Inflammatory macrophage treated with lipopolysaccharide for 4 hours (primary cell): ENCODE measurements around the gene IL18R1.
A peak's percentile ranks its signal among the peaks of the same experiment; 100 is the strongest.

Experiments used
- DNase-seq: peaks from one replicate; pipeline ENCODE4 v3.0.0-alpha.2; 2020

The IL18R1 gene

DNA sequence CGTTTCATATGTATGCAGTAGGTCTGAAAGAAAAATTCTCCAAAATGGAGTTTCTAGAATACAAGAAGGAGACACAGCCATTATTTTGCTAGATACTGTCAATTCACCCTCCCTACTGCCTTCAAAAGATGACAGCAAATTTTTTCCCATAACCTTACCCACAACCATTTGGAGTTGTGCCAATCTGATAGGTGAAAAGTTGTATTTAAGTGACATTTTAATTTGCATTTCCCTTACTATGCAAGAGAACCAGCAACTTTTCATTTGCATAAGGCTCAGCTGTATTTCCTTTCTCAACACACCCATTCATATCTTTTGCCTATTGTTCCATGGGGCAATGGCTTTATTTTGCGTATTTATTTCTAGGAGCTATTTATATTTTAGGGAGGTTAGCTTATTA lies 36.0 kb downstream of the IL18R1 start:
- no peak for DNase-seq

DNA sequence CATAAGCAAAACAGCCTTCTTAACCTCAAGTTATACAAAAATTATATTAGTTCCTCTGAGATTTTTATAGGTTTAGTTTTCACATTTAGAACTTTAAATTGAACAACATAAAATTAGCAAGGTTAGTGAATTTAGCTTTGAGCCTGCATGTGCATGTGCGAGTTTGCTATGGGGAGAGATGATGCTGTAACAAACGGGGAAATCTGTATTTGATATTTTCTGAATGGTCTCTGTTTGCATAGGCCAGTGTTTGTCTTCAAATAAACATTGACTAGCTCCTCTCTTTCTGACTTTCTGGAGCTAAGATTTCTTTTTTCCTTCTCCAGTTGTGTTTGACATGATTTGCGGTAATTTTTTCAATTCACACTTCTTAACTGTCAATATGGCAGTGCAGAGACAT lies 36.5 kb downstream of the IL18R1 start:
- no peak for DNase-seq

DNA sequence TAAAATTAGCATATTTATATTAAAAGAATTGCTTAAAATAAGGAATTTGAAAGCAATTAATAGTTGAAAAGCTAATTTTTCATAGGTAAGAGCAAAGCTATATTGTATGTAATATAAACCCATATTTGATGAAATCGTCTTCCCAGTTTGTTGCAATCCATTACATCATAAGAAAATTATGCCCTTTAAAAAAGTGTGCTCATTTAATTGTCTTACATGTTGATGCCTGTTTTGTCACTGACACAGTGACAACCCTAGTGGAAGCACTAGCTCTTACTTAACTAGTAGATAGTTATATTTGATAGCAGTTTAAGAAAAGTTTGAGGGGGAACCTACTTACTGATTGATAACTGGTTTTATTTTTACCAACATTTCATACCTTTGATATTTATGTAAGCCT lies 37.3 kb downstream of the IL18R1 start:
- no peak for DNase-seq

GRCh38 chr2:102396012-102396411 lies 40.4 kb downstream of the IL18R1 start:
- DNase-seq, result no peak

DNA sequence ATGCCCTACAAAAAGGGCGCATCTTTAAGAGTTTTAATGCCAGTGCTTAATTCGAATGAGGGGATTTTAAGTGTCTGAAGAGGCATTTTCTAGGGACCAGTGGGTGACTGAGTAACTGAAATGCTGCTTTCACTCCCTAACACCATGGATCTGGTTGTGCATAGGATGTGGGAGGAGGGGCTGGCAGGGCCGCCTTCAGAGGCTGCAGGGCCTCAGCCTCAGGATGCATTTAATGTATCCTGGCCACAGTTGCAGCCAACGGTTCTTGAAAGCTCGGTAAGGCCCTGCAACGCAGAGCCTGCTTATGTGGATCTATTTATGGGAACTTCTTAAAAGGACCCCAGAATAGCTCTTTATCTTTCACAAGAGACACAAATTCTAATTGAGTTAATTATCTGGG lies 41.6 kb downstream of the IL18R1 start:
- no peak for DNase-seq

- DNase-seq, result no peak
Measured at GRCh38 chr2:102399499-102400141, 44.0 kb downstream of the IL18R1 start.

DNA sequence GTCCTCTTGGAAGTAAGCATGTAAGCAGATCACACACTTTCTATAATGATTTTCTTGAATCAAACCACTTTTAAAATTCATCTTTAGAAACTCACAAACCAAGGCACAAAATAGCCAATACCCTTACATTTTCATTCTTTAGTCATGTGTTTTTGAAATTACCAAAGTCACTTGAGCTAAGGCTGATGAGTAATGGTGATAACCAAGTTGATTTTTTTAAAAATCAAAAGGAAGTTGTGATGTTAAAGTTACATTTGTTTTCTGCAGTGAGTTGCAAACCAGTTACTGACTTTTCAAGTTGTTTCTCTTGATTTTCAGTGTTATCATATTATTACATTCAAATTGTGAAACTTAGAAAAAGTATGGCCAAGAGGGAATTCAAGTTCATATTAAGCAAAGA lies 45.9 kb downstream of the IL18R1 start:
- DNase-seq, result peak; percentile 49

DNA sequence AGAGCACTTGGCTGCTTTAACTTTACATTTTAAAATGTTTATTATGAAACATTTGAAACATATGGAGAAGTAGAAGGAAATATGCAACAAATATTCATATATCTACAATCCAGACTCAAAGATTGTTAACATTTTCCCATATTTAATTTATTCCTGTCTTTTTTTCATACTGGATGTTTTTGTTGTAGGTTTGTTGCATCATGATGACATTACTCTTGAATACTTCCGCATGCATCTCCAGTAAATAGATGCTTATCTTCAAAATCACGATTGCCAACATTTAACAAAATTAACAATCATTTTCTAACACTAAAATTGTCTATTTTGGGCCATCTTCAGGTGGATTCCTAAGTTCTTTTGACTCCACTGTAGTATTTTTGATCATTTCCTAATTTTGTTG lies 46.3 kb downstream of the IL18R1 start:
- no peak for DNase-seq

DNA sequence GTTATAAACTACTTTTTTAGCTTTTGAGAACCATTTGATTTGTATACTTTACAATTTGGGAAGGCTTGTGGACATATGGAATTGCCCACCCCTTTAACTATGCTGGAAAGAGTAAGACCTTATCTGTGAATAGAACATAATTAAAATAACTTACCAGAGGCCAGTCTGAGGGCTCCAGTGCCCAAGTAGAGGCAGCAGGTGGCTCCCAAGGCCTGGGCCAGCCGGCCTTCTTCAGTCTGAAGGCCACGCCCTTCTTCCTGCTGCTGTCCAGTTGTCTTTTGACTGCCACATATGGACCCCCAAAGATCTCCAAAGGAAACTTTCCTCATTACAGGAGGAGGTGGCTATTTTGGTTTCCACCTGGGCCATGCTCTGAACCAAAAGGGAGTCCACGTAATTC lies 55.4 kb downstream of the IL18R1 start:
- DNase-seq, result no peak

DNA sequence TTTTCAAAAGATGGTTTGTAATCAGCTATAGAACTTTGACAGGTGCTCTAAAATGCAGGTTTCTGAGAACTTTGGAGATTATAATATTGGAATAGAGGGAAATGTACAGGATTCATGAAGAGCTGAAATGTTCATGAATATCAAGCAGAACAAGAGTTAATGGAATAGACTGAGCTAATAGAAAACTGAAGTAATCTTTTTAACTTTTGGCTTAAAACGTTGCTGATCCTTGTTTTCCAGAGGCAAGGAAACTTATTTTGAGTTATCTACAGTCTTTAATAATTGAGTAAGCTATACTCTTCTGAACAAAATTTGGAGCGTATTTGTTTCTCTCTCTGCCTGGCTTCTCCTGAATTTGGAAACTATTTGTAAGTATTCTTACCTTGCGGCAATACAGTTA lies 56.6 kb downstream of the IL18R1 start:
- DNase-seq, result no peak

DNA sequence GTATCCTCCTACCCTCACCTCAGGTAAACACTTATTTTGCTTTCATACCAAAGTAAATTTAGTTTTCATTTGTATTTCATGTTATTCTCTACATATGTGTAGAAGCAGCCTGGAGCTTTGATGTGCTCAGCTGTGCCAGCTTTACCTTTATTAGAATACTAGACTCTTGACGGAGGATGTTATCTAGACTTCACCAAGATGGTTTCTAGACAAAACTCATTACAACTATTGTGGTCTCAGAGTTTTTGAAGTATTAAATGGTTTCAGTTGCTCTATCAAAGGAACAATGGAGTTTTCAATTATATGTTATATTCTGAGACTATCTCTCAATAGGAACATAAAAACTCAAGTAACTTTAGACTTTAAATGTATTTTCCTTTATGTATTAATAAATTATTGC lies 62.4 kb downstream of the IL18R1 start:
- DNase-seq, result no peak

DNA sequence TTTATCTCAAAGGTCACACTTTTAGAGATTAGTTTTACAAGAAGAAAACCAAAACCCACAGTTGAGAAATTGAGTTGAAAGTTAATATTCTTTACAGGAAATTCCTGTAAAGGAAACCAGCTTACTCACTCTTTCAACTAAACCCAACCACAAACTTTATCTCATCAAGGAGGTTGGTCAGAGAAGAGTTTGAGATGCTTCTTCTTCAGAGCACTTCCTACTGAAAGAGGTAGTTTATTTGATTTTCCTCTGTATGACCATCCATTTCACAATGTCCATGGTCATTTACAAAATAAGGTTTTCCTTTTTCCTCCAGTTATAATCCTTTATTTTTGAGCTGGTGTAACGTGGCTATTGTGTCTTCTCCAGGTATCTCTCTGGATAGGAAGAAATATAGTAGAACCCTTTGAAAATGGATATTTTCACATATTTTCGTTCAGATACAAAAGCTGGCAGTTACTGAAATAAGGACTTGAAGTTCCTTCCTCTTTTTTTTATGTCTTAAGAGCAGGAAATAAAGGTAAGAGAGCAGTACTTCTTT lies 62.9 kb downstream of the IL18R1 start:
- DNase-seq, result peak; percentile 42

- no peak for DNase-seq
Measured at GRCh38 chr2:102420290-102420689, 64.7 kb downstream of the IL18R1 start.

GRCh38 chr2:102421890-102422759 lies 66.5 kb downstream of the IL18R1 start:
- DNase-seq, result no peak

DNA sequence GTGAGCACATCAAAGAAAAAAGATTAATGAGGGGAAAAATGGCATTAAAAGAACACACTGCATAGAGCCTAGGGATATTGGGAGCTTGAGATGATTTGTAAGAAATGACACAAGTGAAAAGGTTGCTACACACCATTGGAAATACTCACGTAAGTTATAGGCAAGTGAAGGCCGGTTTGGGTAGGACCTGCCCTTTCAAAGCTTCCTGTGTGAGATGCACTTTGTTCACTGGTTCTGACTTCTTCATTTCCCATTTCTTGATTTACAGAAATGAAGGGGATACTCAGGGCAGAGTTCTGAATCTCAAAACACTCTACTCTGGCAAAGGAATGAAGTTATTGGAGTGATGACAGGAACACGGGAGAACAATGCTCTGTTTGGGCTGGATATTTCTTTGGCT lies 67.3 kb downstream of the IL18R1 start, which contains the start of gene IL18RAP:
TSS of gene IL18RAP (plus strand) at position 251 of the 400 bp plus-strand sequence. CDS start at position 369, 118 bp downstream.
- no peak for DNase-seq

- no peak for DNase-seq
Measured at GRCh38 chr2:102423368-102423767, 67.8 kb downstream of the IL18R1 start.

DNA sequence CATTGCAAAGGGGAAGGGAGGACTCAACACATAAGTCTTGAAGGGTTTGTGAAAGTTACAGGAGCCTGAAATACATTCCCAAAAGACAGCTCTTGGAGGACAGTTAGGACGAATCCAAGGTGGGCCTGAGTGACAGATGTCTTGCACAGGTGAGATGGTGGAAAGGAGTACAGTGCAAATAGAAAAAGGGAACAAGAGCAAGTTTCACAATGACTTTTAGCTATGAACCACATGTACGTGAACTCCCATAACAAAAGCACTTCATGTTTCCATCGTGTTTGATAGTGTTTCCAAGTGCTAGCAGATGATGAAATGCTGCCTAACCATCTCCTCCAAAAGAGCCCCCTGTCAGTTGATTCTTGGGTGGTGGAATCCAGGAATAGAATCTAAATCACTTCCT lies 69.2 kb downstream of the IL18R1 start:
- peak; percentile 21 for DNase-seq

DNA sequence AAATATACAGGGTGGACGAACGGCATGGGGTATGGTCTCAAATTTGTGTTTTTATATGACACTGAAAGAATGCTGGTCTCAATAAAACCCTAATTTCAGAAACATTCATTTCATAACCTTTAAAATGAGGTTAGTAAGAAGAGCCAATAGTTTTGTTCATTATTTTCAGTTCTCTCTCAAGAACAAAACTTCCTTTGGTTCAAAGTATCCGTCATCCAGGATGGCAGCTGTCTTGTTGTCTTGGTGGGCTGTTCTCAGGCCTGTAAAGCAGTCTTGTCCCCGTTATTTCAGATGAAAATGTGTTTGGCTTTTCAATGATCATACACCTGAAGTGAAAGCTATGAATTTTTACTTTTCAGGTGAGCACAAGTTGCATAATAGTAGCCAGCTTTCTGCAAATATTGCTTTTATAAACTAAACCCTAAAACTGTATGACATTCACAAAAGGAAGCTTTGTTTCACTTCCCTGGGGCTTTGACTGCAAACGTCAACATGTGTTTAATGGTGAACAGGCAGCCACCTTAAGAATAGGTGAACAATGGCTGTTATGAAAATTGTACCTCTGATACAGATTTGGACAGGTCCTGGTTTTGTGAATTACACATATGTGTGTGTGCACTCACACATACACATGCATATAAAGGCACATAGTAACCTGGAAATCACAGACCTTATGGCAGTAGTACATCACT lies 70.0 kb downstream of the IL18R1 start:
- no peak for DNase-seq

GRCh38 chr2:102427249-102427648 lies 71.7 kb downstream of the IL18R1 start:
- no peak for DNase-seq

GRCh38 chr2:102428573-102428972 lies 73.0 kb downstream of the IL18R1 start:
- no peak for DNase-seq

DNA sequence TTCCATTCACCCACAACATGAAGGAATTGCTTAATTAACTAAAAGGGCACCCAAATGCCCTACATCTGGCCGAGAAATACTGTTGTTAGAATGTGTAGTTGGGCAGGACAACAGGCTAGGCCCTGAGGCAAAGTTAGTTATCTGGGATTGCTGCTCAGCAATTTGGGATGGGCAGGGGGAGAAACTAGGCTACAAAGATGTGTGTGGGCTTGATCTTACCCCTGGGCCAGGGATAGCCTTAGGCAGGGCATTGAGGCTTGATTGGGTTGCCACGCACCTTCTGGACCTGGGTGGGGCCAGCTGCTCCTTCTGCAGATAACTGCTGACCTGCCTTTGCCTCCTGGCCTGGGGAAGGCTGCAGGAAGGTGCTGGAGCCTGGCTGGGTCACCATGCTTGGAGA lies 76.8 kb downstream of the IL18R1 start:
- no peak for DNase-seq

DNA sequence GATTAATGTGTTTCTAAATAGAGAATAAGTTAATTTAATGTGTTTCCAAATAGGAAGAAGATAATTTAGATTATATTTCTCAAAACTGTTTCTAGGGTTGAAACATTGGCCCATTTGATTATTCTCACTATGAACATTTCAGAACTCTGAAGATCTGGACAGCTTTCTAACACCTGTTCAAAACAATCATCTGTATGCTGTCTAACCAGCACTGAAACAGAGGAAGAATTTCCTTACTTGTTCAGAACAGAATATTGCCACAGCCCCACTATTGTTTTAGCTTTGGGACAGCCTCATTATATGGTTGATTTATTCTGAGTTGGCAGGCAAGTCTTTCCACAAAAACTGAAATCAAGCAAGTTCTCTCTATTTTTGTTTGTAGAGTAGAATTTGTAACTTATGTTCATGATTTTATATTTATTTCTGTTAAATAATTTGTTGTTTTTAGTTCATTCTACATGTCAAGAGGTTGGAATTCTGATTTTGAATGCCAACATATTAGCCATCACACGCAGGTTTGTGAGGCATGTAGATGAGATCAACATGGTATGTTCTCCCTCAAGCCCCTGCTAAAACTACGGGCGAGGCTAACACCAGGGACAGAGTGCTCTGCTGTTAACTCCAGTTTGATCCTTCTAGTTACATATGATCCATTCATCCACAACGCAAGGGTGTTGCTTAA lies 78.5 kb downstream of the IL18R1 start:
- no peak for DNase-seq
